Stimulated activated CD4-positive, alpha-beta T cell treated with anti-CD3 and anti-CD28 coated beads, Interleukin-4, amount 100 ng/mL, for 1 hour (primary cell): ENCODE data around the gene ZNF558.

ENCODE experiments used
- DNase-seq: peaks from one replicate; pipeline ENCODE4 v3.0.0-alpha.2; 2020

The ZNF558 gene

DNA sequence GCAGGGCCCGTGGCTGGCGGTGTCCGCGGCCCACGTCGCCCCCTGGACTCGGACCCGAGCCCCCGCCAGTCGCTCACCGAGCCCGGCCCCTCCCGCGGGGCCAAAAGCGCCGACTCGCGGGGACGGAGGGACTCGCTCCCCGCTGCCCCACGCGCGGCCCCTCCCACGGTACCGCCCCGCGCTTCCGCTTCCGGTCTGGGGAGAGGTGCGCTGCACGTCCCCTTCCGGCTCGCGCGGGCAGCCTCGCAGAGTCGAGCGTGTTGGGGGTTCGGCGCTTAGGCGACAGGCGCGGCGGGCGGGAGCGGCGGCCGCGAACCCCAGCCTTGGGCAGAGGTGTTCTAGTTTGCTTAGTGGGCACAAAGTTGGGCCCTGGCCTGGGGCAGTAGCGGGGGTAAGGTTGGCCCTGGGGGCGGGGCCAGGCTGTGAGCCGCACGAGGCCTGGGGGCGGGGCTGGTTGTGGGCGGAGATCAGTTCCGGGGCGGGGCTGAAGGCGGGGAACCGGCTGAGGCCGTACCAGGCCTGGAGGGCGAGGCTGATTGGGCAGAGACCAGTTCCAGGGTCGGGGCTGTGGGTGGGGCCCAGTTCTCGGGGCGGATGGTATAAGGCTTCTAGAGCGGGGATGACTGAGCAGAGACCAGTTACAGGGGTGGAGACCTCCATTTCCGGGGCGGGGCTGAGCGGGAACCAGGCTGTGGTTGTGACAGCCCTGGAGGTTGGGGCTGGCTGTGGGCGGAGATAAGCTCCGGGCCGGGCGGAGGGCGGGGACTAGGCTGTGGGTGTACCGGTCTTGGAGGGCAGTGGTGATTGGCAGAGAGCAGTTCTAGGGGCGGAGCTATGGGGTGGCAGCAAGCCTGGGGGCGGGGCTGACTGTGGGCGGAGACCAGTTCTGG is at the start of gene ZNF558, which contains the start of gene MBD3L1:
Gene ZNF558 (minus strand): TSS at position 173 of the 890 bp plus-strand sequence. CDS start 9,645 bp downstream, outside the sequence.
Gene MBD3L1 (plus strand): TSS at position 246 of the 890 bp plus-strand sequence. CDS start 10,302 bp downstream, outside the sequence.
- peak; percentile 99 for DNase-seq

DNA sequence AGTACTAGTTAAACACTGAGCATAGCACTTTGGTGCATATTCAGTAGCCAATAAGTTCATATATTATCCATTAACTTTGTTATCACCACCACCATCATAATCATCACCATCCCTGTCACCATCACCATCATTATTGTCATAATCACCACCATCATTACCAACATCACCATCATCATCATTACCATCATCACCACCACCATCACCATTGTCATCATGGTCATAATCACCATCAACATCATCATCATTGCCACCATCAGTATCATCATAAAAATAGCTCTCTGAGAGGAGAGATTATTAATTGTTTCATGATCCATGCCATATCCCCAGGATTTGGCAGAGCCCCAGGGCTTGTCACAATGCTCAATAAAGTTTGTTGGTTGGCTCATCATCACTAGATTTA is 49.4 kb upstream of the ZNF558 start:
- no peak for DNase-seq

DNA sequence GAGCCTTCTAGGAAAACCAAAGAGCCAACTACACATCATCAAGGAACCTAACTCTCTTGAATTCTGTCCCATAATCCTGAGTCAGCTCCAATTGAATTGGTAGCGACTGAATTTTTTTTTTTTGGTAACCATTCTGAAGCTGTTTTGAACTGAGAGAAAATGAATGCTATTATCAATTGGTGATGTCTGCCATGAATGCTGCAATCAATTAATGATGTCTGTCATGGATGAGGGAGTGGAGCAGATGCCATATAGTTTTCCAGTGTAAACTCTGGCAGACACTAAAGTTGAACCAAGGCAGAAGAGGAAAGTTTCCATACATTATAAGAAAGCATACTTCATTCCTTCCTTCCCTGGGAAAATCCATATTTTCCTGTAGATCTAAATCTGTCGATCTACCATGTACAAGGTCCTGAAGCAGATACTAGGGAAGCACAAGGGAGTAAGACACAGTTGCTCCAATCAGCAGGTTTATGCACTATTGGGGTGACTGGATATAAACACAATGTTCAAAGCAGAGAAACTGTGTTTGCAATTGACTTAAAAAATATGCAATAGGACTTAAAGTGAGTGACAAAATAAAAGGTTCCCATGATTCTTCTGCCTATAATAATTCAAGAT is 48.9 kb upstream of the ZNF558 start:
- DNase-seq = no peak

GRCh38 chr19:8877854-8878705 is 46.0 kb upstream of the ZNF558 start:
- DNase-seq = no peak

DNA sequence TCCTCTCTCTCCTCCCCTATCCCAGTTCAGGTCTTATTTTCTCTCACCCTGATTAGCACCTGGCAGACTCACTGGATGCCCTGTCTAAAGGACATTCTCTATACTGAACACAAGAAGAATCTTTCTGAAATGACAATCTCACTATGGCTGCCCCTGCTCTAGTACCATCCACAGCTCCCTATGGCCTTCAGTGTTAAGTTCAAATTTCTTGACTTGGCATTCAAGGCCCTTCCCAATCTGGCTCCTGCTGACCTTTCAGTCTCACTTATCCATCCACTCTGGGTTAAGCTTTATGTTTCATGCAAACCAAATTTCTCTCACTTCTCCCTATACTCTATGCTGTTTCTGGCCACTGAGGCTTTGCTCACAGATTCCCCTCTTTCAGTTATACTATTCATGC is 34.2 kb upstream of the ZNF558 start:
- no peak for DNase-seq

DNA sequence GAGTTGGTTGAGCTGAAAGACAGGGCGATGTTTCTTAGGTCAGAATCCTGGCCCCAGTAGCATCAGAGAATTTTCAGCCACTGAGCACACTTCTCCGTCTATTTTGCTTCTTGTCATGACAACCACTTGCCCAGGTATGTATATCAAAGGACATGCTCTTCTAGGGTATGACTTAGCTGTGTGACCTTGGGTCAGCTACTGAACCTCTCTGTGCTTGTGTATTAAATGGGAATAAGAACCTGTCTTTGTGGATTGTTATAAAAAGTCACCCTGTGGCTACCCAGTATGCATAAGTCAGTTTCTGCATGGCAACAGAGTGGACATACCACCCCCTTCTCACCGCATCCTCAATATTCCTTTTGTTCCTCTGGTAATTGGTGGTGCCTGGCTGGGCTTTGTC is 26.2 kb upstream of the ZNF558 start:
- DNase-seq = no peak

DNA sequence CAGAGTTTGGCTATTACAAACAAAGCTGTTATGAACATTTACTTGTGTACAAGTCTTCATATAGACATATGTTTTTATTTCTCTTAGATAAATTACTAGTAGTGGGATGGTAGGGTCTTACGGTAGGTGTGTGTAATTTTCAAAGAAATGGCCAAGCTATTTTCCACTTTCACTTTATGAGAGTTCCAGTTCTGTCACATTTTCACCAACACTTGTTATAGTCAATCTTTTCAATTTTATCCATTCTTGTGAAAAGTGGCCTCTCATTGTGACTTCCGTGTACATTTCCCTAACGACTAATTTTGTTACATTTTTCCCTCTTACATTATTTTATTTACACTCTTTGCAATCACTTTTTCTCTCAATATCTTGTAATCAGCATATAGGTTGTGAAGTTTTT is 18.4 kb upstream of the ZNF558 start:
- DNase-seq = no peak

DNA sequence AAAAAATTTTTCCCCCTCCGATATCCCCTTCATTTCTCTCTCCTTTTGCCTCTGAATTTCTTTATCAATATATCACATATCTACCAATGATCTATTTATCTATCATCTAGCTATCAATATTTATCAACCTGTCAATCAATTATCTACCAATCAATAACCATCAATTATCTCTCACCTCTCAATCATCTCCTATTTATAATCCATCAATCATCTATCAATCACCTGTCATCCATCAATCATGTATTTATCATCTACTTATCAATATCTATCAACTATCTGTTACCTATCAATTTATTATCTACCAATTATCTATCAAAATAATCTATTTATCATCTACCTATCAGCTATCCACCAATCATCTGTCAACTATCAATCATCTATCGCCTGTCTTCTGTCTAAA is 17.1 kb upstream of the ZNF558 start:
- DNase-seq = no peak

DNA sequence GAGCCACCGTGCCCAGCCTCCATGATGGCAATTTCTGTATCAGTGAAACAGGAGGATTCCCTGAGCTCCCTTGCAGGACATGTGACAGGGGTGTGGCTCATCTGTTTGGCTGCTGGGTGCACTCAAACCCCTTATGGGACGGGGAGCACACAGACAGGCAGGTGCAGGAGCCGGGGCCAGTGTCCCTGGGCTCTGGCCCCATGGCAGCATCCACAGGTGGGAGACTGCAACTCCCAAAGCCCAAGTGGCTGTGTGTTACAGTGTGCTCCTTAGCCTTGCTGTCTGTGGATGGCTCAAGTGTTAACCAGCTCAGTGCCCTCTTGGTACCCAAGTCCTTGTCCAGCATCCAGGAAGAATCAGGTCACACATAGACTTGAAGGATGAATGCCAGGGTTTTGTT is 14.7 kb upstream of the ZNF558 start:
- no peak for DNase-seq

- DNase-seq = no peak
Observed at GRCh38 chr19:8840708-8841107, 8.6 kb upstream of the ZNF558 start.

DNA sequence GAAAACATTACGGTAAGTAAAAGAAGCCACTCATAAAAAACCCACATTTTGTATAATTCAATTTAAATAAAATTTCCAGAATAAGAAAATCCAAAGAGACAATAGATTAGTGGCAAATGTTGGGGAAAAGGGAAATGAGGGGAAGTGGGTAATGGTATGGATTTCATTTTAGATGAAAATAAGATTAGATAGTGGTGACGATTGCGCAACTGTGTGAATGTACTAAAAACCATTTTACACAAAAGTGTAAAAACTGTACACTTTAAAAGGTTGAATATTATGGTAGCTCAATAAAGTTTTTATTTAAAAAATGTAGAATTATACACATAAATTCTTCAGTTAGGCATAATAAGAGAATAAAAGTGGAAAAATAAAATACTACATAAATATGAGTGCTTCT is 3.8 kb upstream of the ZNF558 start:
- no peak for DNase-seq

DNA sequence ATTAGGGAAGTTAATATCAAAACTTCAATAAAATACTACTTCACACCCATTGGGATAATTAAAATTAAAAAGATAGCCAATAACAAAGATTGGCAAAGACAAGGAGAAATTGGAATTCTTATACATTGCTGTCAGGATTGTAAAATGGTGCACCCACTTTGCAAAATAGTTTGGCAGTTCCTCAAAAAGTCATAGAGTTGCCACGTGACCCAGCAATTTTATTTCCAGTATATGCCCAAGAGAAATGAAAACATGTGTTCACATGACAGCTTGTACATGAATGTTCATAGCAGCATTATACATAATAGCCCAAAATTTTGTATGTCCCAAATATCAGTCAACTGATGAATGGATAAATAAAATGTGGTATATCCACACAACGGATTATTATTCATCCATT is 3.3 kb upstream of the ZNF558 start:
- DNase-seq = no peak

- no peak for DNase-seq
Observed at GRCh38 chr19:8831832-8832131, 322 bp downstream of the ZNF558 start.

DNA sequence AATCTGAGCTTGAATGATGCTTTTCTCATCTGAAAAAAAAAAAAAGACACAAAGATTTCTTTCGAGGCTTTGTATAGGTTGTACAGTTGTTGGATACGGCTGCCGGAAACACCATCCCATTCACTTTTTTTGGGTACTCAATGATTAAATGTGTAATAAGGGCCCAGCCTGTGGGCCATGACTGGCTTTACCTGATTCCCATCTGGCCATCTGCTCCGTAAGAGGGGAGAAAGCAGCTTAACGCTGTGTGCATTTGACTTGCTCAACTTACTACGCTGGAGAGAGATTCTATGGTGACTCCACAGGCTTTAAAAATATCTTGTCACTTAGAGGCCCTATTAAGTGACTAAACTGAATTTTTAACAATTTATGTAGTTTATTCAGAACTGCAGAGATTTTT is 731 bp downstream of the ZNF558 start:
- DNase-seq = no peak

DNA sequence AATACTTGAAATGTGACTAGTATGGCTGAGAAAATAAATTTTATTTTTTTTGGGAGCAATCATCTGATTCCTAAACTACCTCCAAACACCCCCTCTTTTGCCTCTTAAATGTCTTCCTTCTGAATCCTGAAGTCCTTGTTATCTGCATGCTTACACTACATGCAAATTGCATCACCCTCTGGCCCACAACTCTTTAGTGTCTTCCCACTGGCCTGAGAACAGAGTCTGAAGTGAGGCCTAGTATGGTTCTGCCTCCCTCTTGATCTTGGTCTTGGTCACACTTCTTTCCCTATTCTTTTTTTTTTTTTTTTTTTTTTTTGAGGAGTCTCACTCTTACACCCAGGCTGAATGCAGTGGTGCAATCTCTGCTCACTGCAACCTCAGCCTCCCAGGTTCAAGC is 4.8 kb downstream of the ZNF558 start:
- DNase-seq = no peak

GRCh38 chr19:8826371-8826770 is 5.7 kb downstream of the ZNF558 start:
- no peak for DNase-seq

- DNase-seq = no peak
Observed at GRCh38 chr19:8821748-8822241, 10.3 kb downstream of the ZNF558 start.

GRCh38 chr19:8820234-8820633 is 11.9 kb downstream of the ZNF558 start:
- DNase-seq = no peak

DNA sequence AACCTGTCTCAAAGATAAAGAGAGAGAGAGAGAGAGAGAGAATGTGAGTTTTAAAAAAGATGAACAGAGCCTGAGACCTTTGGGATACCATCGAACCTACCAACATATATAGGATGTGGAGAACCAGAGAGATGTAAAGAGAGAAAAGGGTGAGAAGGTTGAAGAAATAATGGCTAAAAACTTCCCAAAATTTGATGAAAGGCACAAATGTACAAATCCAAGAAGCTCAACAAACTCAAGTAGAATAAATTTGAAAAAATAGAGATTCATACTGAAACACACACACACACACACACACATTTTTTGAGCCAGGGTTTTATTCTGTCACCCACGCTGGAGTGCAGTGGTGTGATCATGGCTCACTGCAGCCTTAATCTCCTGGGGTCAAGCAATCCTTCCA is 16.3 kb downstream of the ZNF558 start:
- no peak for DNase-seq

GRCh38 chr19:8814176-8814575 is 17.9 kb downstream of the ZNF558 start:
- DNase-seq = no peak

GRCh38 chr19:8811315-8812172 is 20.6 kb downstream of the ZNF558 start:
- DNase-seq = no peak

DNA sequence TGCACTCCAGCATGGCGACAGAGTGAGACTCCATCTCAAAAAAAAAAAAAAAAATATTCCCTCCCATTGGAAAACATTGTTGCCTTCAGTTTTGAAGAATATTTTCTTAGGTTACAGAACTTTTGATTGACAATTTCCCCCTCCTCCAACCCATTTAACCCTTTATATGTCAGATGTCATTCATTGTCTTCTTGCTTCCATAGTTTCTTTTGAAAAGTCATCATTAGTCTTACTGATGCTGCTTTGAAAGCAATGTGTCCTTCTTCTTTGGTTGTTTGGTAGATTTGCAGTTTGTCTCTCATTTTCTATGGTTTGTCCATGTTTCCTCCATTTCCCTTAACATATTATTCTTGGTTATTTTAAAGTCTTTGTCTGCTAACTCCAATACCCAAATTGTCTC is 25.4 kb downstream of the ZNF558 start:
- DNase-seq = no peak
